Endothelial cell of umbilical vein (primary cell): ENCODE results near the gene ZPBP2. TPM values are rescaled to one million over a fixed set of nuclear protein-coding genes. Genes with fewer than 3 reads are reported as not detected.

Experiments
- BruUV-seq: library from RNA; stranded (reverse); fragments of 400-500 nt; replicated peaks from 2 replicates; lab custom pipeline; 2021; lab: Mats Ljungman, UMichigan
- CTCF ChIA-PET: fragments of 300-600, 350-600 bp; sonication (Branson Sonifier 250); formaldehyde crosslinking; loops from one replicate; lab custom pipeline; 2021; ENCODE audit warnings: antibody characterized with exemption, inconsistent platforms; lab: Charles Lee
- POLR2A ChIA-PET: fragments of 300-600, 350-600 bp; sonication (Branson Sonifier 250); formaldehyde crosslinking; loops from one replicate; lab custom pipeline; 2021; ENCODE audit warnings: antibody characterized with exemption, inconsistent platforms; lab: Charles Lee
- DNase-seq: peaks from one replicate; pipeline ENCODE4 v3.0.0-alpha.2; 2011; ENCODE audit warnings: low read depth, low spot score
- FAIRE-seq: peaks from 2 replicates; lab custom pipeline; 2011; peaks lifted over from hg19 to GRCh38; lab: Jason Lieb, UNC
- H2AFZ ChIP-seq: 2 replicates; pipeline ENCODE4 v1.6.0; 2012; ENCODE audit warnings: low read depth, low read length, control low read depth, inconsistent platforms
- H3K27ac ChIP-seq: 2 replicates; pipeline ENCODE4 v1.5.1; 2011; ENCODE audit warnings: low read depth, mild to moderate bottlenecking, control low read depth, low read length, moderate library complexity; ENCODE audit not compliant: insufficient read depth
- H3K27me3 ChIP-seq, 2 experiments: 2 replicates each; pipeline versions ENCODE4 v1.6.0 to v1.6.1; 2011; ENCODE audit warnings: low read length in 2 of 2, mixed read lengths in 1 of 2; ENCODE audit not compliant: control insufficient read depth in 2 of 2, insufficient read depth in 2 of 2
- H3K36me3 ChIP-seq, 2 experiments: 2 replicates in 1 of 2; 3 replicates in 1 of 2; pipeline ENCODE4 v1.5.1; 2011; ENCODE audit warnings: low read length in 2 of 2, mild to moderate bottlenecking in 1 of 2, moderate library complexity in 1 of 2; ENCODE audit not compliant: control insufficient read depth in 2 of 2, insufficient read depth in 2 of 2; ENCODE audit errors: extremely low read depth in 1 of 2
- H3K4me1 ChIP-seq: 3 replicates; pipeline ENCODE4 v1.5.1; 2011; ENCODE audit warnings: mild to moderate bottlenecking, low read length; ENCODE audit not compliant: control insufficient read depth, insufficient read depth; ENCODE audit errors: extremely low read depth
- H3K4me2 ChIP-seq: 2 replicates; pipeline ENCODE4 v1.6.1; 2011; ENCODE audit warnings: low read length, control low read depth, mixed read lengths; ENCODE audit not compliant: insufficient read depth
- H3K4me3 ChIP-seq, 3 experiments: fragments of 200-600 bp in 1 of 3; sonication (generic), shearing (Covaris generic) in 1 of 3; replicated peaks in 1 of 3; 2 replicates each; pipeline ENCODE4 v1.5.1; 2011 to 2016; ENCODE audit warnings: control low read depth in 3 of 3, low read length in 3 of 3, mild to moderate bottlenecking in 2 of 3, inconsistent platforms in 1 of 3, low read depth in 1 of 3, moderate library complexity in 1 of 3; ENCODE audit not compliant: insufficient read depth in 1 of 3
- H3K79me2 ChIP-seq: 2 replicates; pipeline ENCODE4 v1.6.0; 2012; ENCODE audit warnings: low read length, inconsistent platforms; ENCODE audit not compliant: control insufficient read depth, insufficient read depth
- H3K9ac ChIP-seq: replicated peaks from 2 replicates; pipeline ENCODE3; 2011; ENCODE audit warnings: low read length, control low read depth; ENCODE audit not compliant: insufficient read depth; ENCODE audit errors: extremely low read depth
- H3K9me1 ChIP-seq: replicated peaks from 3 replicates; pipeline ENCODE4 v1.6.0; 2011; ENCODE audit warnings: mild to moderate bottlenecking, low read length; ENCODE audit not compliant: control insufficient read depth, insufficient read depth; ENCODE audit errors: extremely low read depth
- H3K9me3 ChIP-seq: replicated peaks from 2 replicates; pipeline ENCODE4 v1.5.1; 2012; ENCODE audit warnings: low read length, inconsistent platforms; ENCODE audit not compliant: control insufficient read depth, insufficient read depth
- H4K20me1 ChIP-seq: replicated peaks from 2 replicates; pipeline ENCODE3; 2011; ENCODE audit warnings: mild to moderate bottlenecking, low read length; ENCODE audit not compliant: control insufficient read depth, insufficient read depth; ENCODE audit errors: extremely low read depth
- EZH2 ChIP-seq: IDR thresholded peaks from 2 replicates; pipeline ENCODE4 v1.6.1; 2012; ENCODE audit warnings: borderline replicate concordance, low read depth, mild to moderate bottlenecking, moderate library complexity, low read length, inconsistent platforms; ENCODE audit not compliant: severe bottlenecking
- FOS ChIP-seq: IDR thresholded peaks from 2 replicates; pipeline ENCODE4 v1.6.1; 2011; ENCODE audit warnings: mild to moderate bottlenecking, low read length, moderate library complexity, borderline replicate concordance; ENCODE audit not compliant: insufficient read depth
- GATA2 ChIP-seq: IDR thresholded peaks from 2 replicates; pipeline ENCODE4 v1.7.0; 2011; ENCODE audit warnings: low read depth, mild to moderate bottlenecking, moderate library complexity, mixed read lengths, low read length; ENCODE audit not compliant: insufficient read length, insufficient read depth
- JUN ChIP-seq: IDR thresholded peaks from 2 replicates; pipeline ENCODE4 v1.6.1; 2011; ENCODE audit warnings: borderline replicate concordance, low read depth; ENCODE audit not compliant: insufficient read length, insufficient read depth
- MYC ChIP-seq: IDR thresholded peaks from one replicate; pipeline ENCODE4 v1.6.1; 2011; ENCODE audit warnings: mild to moderate bottlenecking, low read depth, low read length
- POLR2A ChIP-seq: IDR thresholded peaks from 2 replicates; pipeline ENCODE4 v1.6.1; 2012; ENCODE audit warnings: low read depth, mild to moderate bottlenecking, control low read depth, low read length
- POLR2AphosphoS5 ChIP-seq: IDR thresholded peaks from 2 replicates; pipeline ENCODE4 v1.6.1; 2012; ENCODE audit warnings: low read depth, mild to moderate bottlenecking, control low read depth, low read length, moderate library complexity; ENCODE audit not compliant: insufficient read depth
- dilution Hi-C: fragments of 300-500 bp; cut with MboI; formaldehyde crosslinking; loops from one replicate; pipeline ENCODE4 v1.15.0; 2019; ENCODE audit warnings: low sequenced_read_pairs; ENCODE audit not compliant: extremely low pct_ligation_motif_present
- intact Hi-C: fragments of 100-400 bp; cut with micrococcal nuclease; formaldehyde crosslinking; loops from one replicate; pipeline ENCODE4 v1.10.0; 2022
- polyA plus RNA-seq, 4 experiments: library from polyadenylated mRNA; depleted of rRNA in 3 of 4; stranded (reverse) in 3 of 4; unstranded in 1 of 4; fragments of >200 nt; gene quantifications; 2 replicates each; pipeline versions ENCODE4 v1.2.1 to v1.2.3, GENCODE V29; 2011 to 2012; ENCODE audit warnings: missing spikeins in 1 of 4
- total RNA-seq: library from RNA; stranded (reverse); gene quantifications from 2 replicates; pipeline ENCODE4 v1.2.3, GENCODE V29; 2021
- TF ChIP-seq, protein P1 (sequence below): IDR thresholded peaks from 2 replicates; pipeline ENCODE4 v1.6.1; 2011; ENCODE audit not compliant: insufficient read depth, insufficient read length
- TF ChIP-seq, protein P2 (sequence below), 2 donors: IDR thresholded peaks; 1 replicate in 1 of 2; 2 replicates in 1 of 2; pipeline ENCODE4 v1.5.1; 2011; ENCODE audit warnings: low read length in 2 of 2, mild to moderate bottlenecking in 2 of 2, moderate library complexity in 2 of 2, control low read depth in 1 of 2, inconsistent platforms in 1 of 2, low read depth in 1 of 2; ENCODE audit not compliant: insufficient read depth in 1 of 2; ENCODE audit errors: extremely low read depth in 1 of 2

ZPBP2 gene
- total and polyA plus RNA-seq, 2 donors (not counting 3 experiments of a cell fraction or from before 2014, with no cell fraction given): not detected

DNA sequence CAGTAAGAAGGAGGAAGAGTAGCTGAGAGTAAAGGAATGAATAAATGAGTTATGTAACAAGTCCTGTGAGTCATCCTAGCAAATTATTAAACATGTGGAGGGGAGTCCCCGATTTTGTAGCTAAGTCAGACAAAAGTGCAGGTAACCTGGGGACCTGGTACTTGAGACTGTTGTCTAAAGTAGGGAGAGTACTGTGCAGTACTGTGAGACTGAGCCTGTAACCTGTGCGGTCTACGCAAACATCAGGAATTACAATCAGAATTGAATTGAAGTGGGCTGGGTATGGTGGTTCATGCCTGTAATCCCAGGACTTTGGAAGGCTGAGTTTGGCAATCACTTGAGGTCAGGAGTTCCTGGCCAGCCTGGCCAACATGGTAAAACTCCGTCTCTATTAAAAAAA lies 39.6 kb upstream of the ZPBP2 start:
- POLR2A ChIA-PET: no interaction called here
- intact Hi-C loops: no loop called here
- FAIRE-seq: no peak

More for the DNA sequence above, 39.6 kb upstream of the ZPBP2 start:
- H3K4me3 ChIP-seq: no peak overlapping the region
- no peaks in the 10 kb centered on the region for H3K9me1 ChIP-seq
- no peak overlapping the region for H3K4me2 ChIP-seq
- no peaks in the 10 kb centered on the region for H4K20me1 ChIP-seq
- H3K36me3 ChIP-seq: no peaks in the 10 kb centered on the region
- no peak overlapping the region for H3K9ac ChIP-seq
- dilution Hi-C loops: no loop called here
- no TSS peak for BruUV-seq
- no peaks in the 10 kb centered on the region for H3K4me1 ChIP-seq
- no peak overlapping the region for H2AFZ ChIP-seq
- no peak for DNase-seq
- H3K27me3 ChIP-seq: peaks cover 3 to 5% of the 10 kb centered on the region in 2 experiments
- no peaks in the 10 kb centered on the region for H3K79me2 ChIP-seq
- no peak for TF ChIP-seq FOS
- TF ChIP-seq POLR2A: no peak
- TF ChIP-seq POLR2AphosphoS5: no peak
- no peak for TF ChIP-seq JUN
- TF ChIP-seq, protein P1, sequence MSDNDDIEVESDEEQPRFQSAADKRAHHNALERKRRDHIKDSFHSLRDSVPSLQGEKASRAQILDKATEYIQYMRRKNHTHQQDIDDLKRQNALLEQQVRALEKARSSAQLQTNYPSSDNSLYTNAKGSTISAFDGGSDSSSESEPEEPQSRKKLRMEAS: no peak
- TF ChIP-seq GATA2: no peak
- no peak for TF ChIP-seq EZH2
- TF ChIP-seq, protein P2, sequence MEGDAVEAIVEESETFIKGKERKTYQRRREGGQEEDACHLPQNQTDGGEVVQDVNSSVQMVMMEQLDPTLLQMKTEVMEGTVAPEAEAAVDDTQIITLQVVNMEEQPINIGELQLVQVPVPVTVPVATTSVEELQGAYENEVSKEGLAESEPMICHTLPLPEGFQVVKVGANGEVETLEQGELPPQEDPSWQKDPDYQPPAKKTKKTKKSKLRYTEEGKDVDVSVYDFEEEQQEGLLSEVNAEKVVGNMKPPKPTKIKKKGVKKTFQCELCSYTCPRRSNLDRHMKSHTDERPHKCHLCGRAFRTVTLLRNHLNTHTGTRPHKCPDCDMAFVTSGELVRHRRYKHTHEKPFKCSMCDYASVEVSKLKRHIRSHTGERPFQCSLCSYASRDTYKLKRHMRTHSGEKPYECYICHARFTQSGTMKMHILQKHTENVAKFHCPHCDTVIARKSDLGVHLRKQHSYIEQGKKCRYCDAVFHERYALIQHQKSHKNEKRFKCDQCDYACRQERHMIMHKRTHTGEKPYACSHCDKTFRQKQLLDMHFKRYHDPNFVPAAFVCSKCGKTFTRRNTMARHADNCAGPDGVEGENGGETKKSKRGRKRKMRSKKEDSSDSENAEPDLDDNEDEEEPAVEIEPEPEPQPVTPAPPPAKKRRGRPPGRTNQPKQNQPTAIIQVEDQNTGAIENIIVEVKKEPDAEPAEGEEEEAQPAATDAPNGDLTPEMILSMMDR (IDR thresholded peaks at IDR 0.05; ENCODE audit: extremely low read depth in 1 of 2, insufficient read depth in 1 of 2, low read depth in 1 of 2, low read length in 2 of 2): no peak
- no peak for TF ChIP-seq MYC
- CTCF ChIA-PET: no interaction called here
- peaks cover 2% of the 10 kb centered on the region for H3K9me3 ChIP-seq
- no peak overlapping the region for H3K27ac ChIP-seq
